ENCODE results near the gene CKAP2L. TPM values are rescaled to one million over a fixed set of nuclear protein-coding genes. Genes with fewer than 3 reads are reported as not detected.

Gene CKAP2L
- total RNA-seq, 1 experiment from 2014 or later = 42.5 TPM

DNA sequence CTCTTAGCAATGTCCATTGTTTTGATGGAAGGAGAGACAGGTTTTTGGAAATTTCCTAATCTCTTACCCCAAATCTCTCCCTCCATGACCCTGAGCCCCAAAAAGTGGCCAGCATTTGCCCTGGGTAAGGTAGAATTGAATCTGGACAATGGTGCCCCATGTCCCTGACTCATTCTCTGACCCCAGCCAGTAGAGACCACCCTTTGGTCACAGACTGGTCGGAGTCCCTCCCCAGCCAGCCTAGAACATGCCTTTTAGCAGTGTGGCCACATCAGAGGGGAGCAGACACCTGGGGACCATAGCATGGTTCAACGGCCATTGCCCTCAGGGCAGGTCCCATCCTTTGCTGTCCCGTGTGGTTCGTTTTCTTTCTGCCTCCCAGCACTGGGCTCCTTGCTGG, 50.1 kb downstream of the CKAP2L start:
- intact Hi-C loops (cut with micrococcal nuclease; ENCODE audit: unreplicated experiment) = no loop called here
- Mint-ChIP-seq H3K36me3 (ENCODE audit: insufficient read depth, unreplicated experiment) (no peaks in the 10 kb centered on the region), H3K4me3 (ENCODE audit: low read depth, unreplicated experiment) (no peak overlapping the region), H3K4me1 (ENCODE audit: low read depth, unreplicated experiment) (peaks cover 25% of the 10 kb centered on the region), H3K27me3 (ENCODE audit: unreplicated experiment) (peaks cover 7% of the 10 kb centered on the region), H3K27ac (ENCODE audit: unreplicated experiment) (no peak overlapping the region), H3K9me3 (ENCODE audit: low read depth, unreplicated experiment) (no peaks in the 10 kb centered on the region)
- TF ChIP-seq, protein P1, sequence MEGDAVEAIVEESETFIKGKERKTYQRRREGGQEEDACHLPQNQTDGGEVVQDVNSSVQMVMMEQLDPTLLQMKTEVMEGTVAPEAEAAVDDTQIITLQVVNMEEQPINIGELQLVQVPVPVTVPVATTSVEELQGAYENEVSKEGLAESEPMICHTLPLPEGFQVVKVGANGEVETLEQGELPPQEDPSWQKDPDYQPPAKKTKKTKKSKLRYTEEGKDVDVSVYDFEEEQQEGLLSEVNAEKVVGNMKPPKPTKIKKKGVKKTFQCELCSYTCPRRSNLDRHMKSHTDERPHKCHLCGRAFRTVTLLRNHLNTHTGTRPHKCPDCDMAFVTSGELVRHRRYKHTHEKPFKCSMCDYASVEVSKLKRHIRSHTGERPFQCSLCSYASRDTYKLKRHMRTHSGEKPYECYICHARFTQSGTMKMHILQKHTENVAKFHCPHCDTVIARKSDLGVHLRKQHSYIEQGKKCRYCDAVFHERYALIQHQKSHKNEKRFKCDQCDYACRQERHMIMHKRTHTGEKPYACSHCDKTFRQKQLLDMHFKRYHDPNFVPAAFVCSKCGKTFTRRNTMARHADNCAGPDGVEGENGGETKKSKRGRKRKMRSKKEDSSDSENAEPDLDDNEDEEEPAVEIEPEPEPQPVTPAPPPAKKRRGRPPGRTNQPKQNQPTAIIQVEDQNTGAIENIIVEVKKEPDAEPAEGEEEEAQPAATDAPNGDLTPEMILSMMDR (IDR thresholded peaks at IDR 0.05; ENCODE audit: unreplicated experiment) = no peak
- DNase-seq = no peak
- CTCF ChIA-PET = no interaction called here
- no TSS peak for BruUV-seq (replicated peaks)

DNA sequence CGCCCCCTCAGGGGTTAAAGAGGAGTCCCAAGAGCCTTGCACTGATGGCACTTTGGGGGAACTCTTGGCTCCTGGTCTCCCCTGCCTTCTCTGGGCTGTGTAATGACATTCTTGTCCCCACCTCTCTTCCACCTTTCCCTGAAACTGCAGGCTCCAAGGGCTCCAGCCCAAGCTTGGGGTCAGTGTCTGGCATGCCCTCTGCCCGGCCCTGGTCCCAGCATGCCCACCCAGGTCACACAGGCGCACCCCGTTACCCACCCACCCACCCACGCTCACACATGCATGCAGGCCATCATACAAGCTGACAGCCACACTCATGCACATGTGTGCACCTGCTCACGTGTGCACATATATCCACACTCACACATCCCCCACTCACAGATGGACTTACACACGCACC, 50.5 kb downstream of the CKAP2L start:
- peaks cover 3% of the 10 kb centered on the region for H3K27me3 Mint-ChIP-seq (ENCODE audit: unreplicated experiment)
- CTCF ChIA-PET = interaction anchor here (0.8 kb wide), 1 partner anchor 11 kb away, joined by 3 read pairs; no protein-coding TSS in a partner anchor
- intact Hi-C loops (cut with micrococcal nuclease; ENCODE audit: unreplicated experiment) = no loop called here
- TF ChIP-seq, protein P1 (IDR thresholded peaks at IDR 0.05; ENCODE audit: unreplicated experiment) = no peak
- peaks cover 25% of the 10 kb centered on the region for H3K4me1 Mint-ChIP-seq (ENCODE audit: low read depth, unreplicated experiment)
- H3K4me3 Mint-ChIP-seq (ENCODE audit: low read depth, unreplicated experiment) = no peak overlapping the region
- H3K36me3 Mint-ChIP-seq (ENCODE audit: insufficient read depth, unreplicated experiment) = no peaks in the 10 kb centered on the region
- DNase-seq = no peak
- no peak overlapping the region for H3K27ac Mint-ChIP-seq (ENCODE audit: unreplicated experiment)
- no TSS peak for BruUV-seq (replicated peaks)
- H3K9me3 Mint-ChIP-seq (ENCODE audit: low read depth, unreplicated experiment) = no peaks in the 10 kb centered on the region

DNA sequence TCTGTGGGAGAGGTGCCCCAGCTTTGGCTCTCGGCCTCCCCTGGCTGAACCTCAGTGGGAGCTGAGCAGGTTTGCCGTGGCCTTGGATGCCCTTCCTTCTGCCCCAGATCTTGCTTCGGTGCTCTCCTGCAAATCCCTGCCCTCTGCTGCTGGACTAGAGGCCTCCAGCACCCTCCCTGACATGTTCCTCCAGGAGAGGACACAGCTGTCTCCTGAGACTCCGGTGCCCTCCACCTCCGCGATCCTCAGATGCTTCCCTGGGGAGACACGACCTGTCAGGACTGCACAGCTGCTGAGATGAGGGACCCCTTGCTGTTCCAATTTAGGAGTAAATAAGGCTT, 50.9 kb downstream of the CKAP2L start:
- TF ChIP-seq, protein P1 (IDR thresholded peaks at IDR 0.05; ENCODE audit: unreplicated experiment) = no peak
- Mint-ChIP-seq H3K27me3 (ENCODE audit: unreplicated experiment) (no peaks in the 10 kb centered on the region), H3K9me3 (ENCODE audit: low read depth, unreplicated experiment) (no peaks in the 10 kb centered on the region), H3K4me3 (ENCODE audit: low read depth, unreplicated experiment) (no peak overlapping the region), H3K36me3 (ENCODE audit: insufficient read depth, unreplicated experiment) (no peaks in the 10 kb centered on the region), H3K27ac (ENCODE audit: unreplicated experiment) (no peak overlapping the region), H3K4me1 (ENCODE audit: low read depth, unreplicated experiment) (peaks cover 25% of the 10 kb centered on the region)
- intact Hi-C loops (cut with micrococcal nuclease; ENCODE audit: unreplicated experiment) = no loop called here
- CTCF ChIA-PET = interaction anchor here (0.8 kb wide), 1 partner anchor 12 kb away, joined by 3 read pairs; no protein-coding TSS in a partner anchor
- no TSS peak for BruUV-seq (replicated peaks)
- no peak for DNase-seq

DNA sequence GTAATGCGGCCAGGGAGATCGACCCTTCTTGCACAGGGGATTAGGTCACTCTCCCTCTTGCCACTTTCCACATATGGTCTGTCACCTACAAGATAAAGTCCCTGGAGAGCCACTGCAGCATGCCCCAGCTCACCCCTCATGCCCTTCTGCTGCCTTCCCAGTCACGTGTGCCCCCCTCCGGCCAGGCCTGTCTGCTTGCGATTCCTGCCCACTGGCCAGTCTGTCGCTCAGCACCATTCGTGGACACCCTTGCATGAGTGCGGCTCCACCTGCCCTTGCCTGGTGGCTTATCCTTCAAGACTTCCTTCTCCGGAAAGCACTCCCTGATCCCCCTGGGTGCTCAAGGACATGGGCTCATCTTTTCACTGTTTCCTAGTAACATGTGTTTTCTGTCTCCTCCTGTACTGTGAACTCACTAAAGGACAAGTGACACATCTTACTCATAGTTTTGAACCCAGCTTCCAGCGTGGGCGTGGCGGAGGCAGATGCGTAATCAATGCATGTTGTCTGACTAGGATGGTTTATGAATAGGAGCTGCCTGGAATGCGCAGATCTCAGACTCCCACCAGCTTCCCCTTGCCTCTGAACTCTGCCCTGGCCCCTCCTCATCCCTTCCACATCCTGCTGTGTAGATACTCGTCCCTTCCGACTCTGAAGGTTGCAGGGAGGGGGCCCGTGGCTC, 51.4 kb downstream of the CKAP2L start:
- H3K4me1 Mint-ChIP-seq (ENCODE audit: low read depth, unreplicated experiment) = peaks cover 25% of the 10 kb centered on the region
- no peak overlapping the region for H3K27ac Mint-ChIP-seq (ENCODE audit: unreplicated experiment)
- no TSS peak for BruUV-seq (replicated peaks)
- H3K27me3 Mint-ChIP-seq (ENCODE audit: unreplicated experiment) = no peaks in the 10 kb centered on the region
- H3K9me3 Mint-ChIP-seq (ENCODE audit: low read depth, unreplicated experiment) = no peaks in the 10 kb centered on the region
- no peak for DNase-seq
- no peaks in the 10 kb centered on the region for H3K36me3 Mint-ChIP-seq (ENCODE audit: insufficient read depth, unreplicated experiment)
- CTCF ChIA-PET = interaction anchor here (0.8 kb wide), 1 partner anchor 12 kb away, joined by 3 read pairs; no protein-coding TSS in a partner anchor
- TF ChIP-seq, protein P1 (IDR thresholded peaks at IDR 0.05; ENCODE audit: unreplicated experiment) = no peak
- no peak overlapping the region for H3K4me3 Mint-ChIP-seq (ENCODE audit: low read depth, unreplicated experiment)
- intact Hi-C loops (cut with micrococcal nuclease; ENCODE audit: unreplicated experiment) = no loop called here
